Activated T-helper 2 cell treated with anti-CD3 and anti-CD28 coated beads, Interferon-gamma antibody, Interleukin-2, Interleukin-4, amounts not matched to agents 10 μg/mL and 5 μg/mL and 100 μg/mL, durations not matched to agents 14 hours and 24 hours and 36 hours (primary cell): ENCODE measurements around the gene ATRNL1. TPM values are rescaled to one million over a fixed set of nuclear protein-coding genes. Genes with fewer than 3 reads are reported as not detected.
"Not testable (repeated sequence)": the region's sequence is repeated elsewhere in the genome, so short reads cannot be mapped to it uniquely, and the experiment has no call there.

Experiments used
- DNase-seq: peaks from one replicate; pipeline ENCODE4 v3.0.0; 2021; ENCODE audit warnings: low spot score
- H3K27ac Mint-ChIP-seq: one replicate; pipeline ENCODE4 v1.8.0; 2021; ENCODE audit warnings: mixed read lengths
- H3K27me3 Mint-ChIP-seq: one replicate; pipeline ENCODE4 v1.8.0; 2021; ENCODE audit warnings: low read depth, mixed read lengths
- H3K36me3 Mint-ChIP-seq: one replicate; pipeline ENCODE4 v1.8.0; 2021; ENCODE audit warnings: low read depth, mixed read lengths
- H3K4me1 Mint-ChIP-seq: one replicate; pipeline ENCODE4 v1.8.0; 2021; ENCODE audit warnings: low read depth, mixed read lengths
- H3K4me3 Mint-ChIP-seq: one replicate; pipeline ENCODE4 v1.8.0; 2021; ENCODE audit warnings: low read depth, mild to moderate bottlenecking, moderate library complexity, mixed read lengths
- H3K9me3 Mint-ChIP-seq: one replicate; pipeline ENCODE4 v1.8.0; 2021; ENCODE audit warnings: mixed read lengths
- intact Hi-C: fragments of 100-400 bp; cut with micrococcal nuclease; formaldehyde crosslinking; loops from one replicate; pipeline ENCODE4 v1.15.1; 2023
- total RNA-seq: library from RNA; stranded (reverse); gene quantifications from 2 replicates; pipeline ENCODE4 v1.2.3, GENCODE V29; 2022

Gene ATRNL1
- total RNA-seq, 1 donor from 2014 or later = 0.50 TPM

DNA sequence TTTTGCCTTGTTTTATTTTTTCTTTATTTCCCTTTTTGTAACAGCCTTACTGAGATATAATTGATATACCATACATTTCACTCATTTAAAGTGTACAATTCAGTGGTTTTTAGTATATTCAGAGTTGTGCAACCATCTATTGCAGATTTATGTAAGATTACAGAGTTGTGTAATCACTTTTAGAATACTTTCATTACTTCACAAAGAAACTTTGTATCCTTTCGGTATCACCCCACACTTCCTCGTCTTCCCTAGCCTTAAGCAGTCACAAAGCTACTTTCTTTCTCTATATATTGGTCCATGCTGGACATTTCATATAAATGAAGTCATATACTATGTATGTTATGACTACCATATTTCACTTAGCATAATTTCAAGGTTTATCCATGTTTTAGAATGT lies 74.6 kb downstream of the ATRNL1 start:
- intact Hi-C loops = no loop called here
- no peak for DNase-seq
- Mint-ChIP-seq H3K4me3 (no peak overlapping the region), H3K4me1 (no peaks in the 10 kb centered on the region), H3K9me3 (no peaks in the 10 kb centered on the region), H3K27ac (no peak overlapping the region), H3K36me3 (no peaks in the 10 kb centered on the region), H3K27me3 (peaks cover 2% of the 10 kb centered on the region)

DNA sequence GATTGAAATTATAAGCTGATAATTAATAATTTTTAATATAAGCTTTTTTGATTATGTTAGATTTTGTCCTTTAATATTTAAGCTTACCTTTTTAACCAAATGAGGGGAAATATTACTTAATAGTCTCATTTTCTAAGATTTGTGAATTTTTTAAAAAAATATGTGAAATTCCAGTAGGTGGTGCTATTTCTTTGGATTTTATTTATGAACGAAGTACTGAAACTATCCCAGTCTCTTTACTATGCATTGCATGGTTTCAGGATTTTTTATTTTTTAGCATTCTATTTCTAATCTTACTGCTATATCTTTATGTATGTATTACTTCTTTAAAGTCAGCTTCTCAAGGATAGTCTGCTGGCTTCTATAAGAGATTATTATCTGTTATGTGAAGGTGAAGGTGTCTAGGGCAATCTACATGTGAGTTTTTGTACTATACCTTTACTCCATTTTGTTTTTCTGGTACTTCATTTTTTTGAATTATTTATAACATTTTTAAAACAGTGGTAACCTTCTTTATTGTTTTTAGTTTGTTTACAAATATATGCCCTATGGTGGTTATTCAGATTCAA lies 78.3 kb downstream of the ATRNL1 start:
- no peaks in the 10 kb centered on the region for H3K36me3 Mint-ChIP-seq
- H3K4me1 Mint-ChIP-seq = no peaks in the 10 kb centered on the region
- intact Hi-C loops = loop anchor here (10.0 kb wide), 2 partner anchors 243 to 1213 kb away; no protein-coding TSS in a partner anchor
- DNase-seq = no peak
- H3K4me3 Mint-ChIP-seq = no peak overlapping the region
- no peaks in the 10 kb centered on the region for H3K9me3 Mint-ChIP-seq
- peaks cover under 1% of the 10 kb centered on the region for H3K27me3 Mint-ChIP-seq
- H3K27ac Mint-ChIP-seq = no peak overlapping the region

DNA sequence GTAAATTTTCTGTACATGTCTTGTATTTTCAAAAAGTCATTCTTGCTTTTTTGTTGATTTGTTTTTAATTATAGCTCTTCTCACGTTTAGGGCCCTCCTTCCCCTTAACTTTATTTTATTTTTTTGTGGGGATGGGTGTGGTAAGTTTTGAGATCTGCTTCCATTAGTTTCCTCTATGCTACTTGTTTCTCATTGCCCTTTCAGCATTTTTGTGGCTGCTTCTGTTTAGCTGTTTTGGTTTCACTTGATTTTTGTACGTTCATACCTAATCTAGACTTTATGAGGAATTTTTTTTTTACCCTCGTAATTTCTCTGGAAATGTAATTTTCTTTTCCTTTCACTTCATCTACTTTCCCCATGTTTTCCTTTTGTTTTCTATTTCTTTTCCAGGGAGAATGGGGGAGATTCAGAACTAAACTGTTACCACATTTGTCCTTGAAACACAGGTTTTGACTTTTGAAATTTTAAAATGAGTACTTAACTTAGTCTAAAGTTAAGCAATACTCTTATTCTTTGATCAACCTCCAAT lies 80.8 kb downstream of the ATRNL1 start:
- Mint-ChIP-seq H3K4me3 (no peak overlapping the region), H3K4me1 (no peaks in the 10 kb centered on the region), H3K27me3 (no peaks in the 10 kb centered on the region), H3K27ac (no peak overlapping the region), H3K36me3 (no peaks in the 10 kb centered on the region), H3K9me3 (no peaks in the 10 kb centered on the region)
- DNase-seq = no peak
- intact Hi-C loops = loop anchor here (10.0 kb wide), 2 partner anchors 241 to 1211 kb away; no protein-coding TSS in a partner anchor

DNA sequence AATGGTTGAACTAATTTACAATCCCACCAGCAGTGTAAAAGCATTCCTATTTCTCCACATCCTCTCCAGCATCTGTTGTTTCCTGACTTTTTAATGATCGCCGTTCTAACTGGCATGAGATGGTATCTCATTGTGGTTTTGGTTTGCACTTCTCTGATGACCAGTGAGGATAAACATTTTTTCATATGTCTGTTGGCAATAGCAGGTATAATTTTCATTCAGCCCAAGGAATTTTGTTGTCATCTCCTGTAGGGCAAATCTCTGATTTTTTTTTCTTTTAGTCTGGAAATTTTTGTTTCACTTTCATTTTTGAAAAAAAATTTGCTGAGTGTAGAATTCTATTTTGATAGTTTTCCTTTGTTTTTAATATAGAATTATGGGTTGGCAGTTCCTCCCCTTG lies 114.1 kb downstream of the ATRNL1 start:
- H3K36me3 Mint-ChIP-seq, H3K27ac Mint-ChIP-seq, DNase-seq, H3K27me3 Mint-ChIP-seq, intact Hi-C loops, H3K9me3 Mint-ChIP-seq, H3K4me1 Mint-ChIP-seq: not testable (repeated sequence)
- peak overlapping the region; percentile 74 for H3K4me3 Mint-ChIP-seq

DNA sequence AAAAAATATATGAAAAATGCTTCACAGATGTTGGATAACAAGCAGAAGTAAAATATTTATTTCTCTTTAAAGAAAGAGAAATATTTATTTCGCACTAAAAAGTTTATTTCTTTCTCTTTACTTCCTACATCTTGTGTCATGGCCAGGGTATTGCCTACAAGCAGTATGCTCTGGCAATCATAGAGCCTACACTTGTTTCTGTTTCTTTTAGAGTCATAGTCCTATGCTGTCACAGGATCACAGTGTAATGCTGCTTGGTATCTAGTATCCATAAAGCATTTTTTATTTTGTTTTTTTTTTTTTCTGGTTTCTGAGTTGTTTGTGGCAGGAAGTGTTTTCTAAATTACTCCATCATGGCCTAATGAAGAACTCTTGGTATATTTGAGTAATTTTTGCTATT lies 116.0 kb downstream of the ATRNL1 start:
- H3K27ac Mint-ChIP-seq = no peak overlapping the region
- no peaks in the 10 kb centered on the region for H3K9me3 Mint-ChIP-seq
- no peak for DNase-seq
- no peaks in the 10 kb centered on the region for H3K36me3 Mint-ChIP-seq
- H3K27me3 Mint-ChIP-seq = no peaks in the 10 kb centered on the region
- H3K4me1 Mint-ChIP-seq = peaks cover 4% of the 10 kb centered on the region
- intact Hi-C loops = no loop called here
- H3K4me3 Mint-ChIP-seq = no peak overlapping the region

DNA sequence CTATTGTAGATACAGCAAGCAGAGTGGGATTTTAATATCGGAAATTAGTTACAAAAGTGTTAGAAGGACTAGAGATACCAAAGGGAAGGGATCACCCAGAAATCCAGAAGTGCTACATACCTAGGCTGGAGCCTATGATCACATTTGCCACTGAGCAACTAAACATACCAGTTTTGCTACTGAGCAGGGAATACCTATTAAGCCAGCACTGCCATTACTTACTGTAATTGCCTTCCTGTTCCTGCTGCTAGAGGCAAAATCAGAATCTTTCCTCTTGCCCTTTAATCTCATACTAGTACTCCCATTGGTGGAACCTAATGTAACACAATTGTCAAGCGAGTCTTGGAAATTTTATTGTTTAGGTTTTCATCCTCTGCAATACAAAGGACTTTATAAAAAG lies 121.7 kb downstream of the ATRNL1 start:
- no peaks in the 10 kb centered on the region for H3K36me3 Mint-ChIP-seq

DNA sequence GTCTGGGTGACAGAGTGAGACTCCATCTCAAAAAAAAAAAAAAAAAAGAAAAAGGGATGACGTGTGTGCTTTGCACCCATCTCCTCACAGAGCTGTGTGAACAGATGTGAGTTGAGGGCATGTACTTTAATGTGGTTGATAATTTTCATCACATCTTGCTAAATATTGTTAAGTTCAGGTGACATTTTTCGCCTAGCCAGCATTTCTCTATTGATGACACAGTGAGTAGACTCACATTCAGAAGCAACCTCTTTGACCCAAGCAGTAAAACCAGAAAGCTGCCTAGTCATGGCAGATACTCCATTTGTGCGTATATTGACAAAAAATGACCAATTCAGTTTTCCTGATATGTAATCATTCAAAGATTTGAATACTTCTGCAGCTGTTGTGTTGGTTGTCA lies 126.0 kb downstream of the ATRNL1 start:
- no peaks in the 10 kb centered on the region for H3K9me3 Mint-ChIP-seq
- no peak for DNase-seq
- H3K4me1 Mint-ChIP-seq = no peaks in the 10 kb centered on the region
- H3K27me3 Mint-ChIP-seq = no peaks in the 10 kb centered on the region
- H3K27ac Mint-ChIP-seq = no peak overlapping the region
- H3K4me3 Mint-ChIP-seq = no peak overlapping the region
- H3K36me3 Mint-ChIP-seq = no peaks in the 10 kb centered on the region
- intact Hi-C loops = no loop called here

More for the DNA sequence above, 121.7 kb downstream of the ATRNL1 start:
- Mint-ChIP-seq H3K27ac (no peak overlapping the region), H3K4me3 (no peak overlapping the region), H3K4me1 (no peaks in the 10 kb centered on the region), H3K27me3 (no peaks in the 10 kb centered on the region), H3K9me3 (no peaks in the 10 kb centered on the region)
- no peak for DNase-seq
- intact Hi-C loops = no loop called here

DNA sequence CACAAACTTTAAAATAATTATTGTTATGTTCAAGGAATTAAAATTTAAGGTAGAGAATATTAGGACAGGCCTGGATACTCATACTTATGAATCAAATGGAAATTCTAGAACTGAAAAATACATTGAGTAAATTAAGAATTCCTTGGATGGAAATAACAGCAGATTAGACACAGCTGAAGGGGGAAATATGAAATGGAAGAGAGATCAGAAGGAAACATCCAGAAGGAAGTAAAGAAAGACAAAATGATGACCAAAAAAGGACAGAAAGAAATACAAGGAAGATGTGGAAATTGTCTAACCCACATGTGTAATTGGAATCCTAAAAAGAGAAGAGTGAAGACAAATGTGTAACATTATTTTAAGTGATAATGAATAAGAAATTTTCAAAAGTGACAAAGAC lies 128.9 kb downstream of the ATRNL1 start:
- DNase-seq = no peak
- H3K27ac Mint-ChIP-seq = no peak overlapping the region
- no peaks in the 10 kb centered on the region for H3K4me1 Mint-ChIP-seq
- H3K36me3 Mint-ChIP-seq = no peaks in the 10 kb centered on the region
- no peaks in the 10 kb centered on the region for H3K9me3 Mint-ChIP-seq
- H3K27me3 Mint-ChIP-seq = no peaks in the 10 kb centered on the region
- no peak overlapping the region for H3K4me3 Mint-ChIP-seq
- intact Hi-C loops = no loop called here

DNA sequence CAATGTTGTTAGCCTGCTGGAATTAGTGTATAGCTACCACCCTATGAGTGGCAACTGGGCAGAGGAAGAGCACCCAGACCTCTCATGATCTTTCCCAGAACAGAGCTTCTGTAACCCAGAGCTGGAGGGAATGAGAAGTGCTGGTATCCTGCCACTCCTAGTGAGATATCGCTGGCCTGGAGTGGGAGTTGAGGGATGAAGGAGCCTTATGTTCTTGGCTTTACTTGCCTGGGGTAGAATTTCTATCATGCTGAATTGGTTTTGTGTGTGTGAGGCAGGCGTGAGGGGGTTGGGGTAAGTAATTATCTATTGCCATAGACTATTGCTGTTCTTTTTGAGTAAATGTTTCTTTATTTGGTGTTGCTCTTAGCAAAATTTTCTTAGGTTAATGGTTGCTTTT lies 146.6 kb downstream of the ATRNL1 start:
- H3K27ac Mint-ChIP-seq = no peak overlapping the region

DNA sequence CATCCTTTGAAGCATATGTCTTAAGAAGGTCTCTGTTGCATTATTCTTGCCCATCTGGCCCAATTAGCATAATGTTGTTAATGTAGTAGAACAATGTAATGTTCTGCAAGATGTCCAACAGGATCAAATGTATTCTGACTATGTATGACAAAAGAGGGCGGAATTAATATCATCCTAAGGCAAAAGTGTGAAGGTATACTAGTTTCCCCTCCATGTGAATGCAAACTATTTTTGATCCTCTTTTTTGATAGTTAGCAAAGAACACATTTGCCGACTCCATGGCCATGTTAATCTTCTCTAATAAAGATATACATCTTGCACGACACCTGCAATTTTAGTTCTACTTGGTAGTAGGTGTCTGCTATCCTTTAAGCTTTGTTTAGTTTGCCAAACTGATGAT lies 157.6 kb downstream of the ATRNL1 start:
- H3K36me3 Mint-ChIP-seq = no peaks in the 10 kb centered on the region
- intact Hi-C loops = no loop called here
- H3K4me3 Mint-ChIP-seq = no peak overlapping the region
- H3K27ac Mint-ChIP-seq = no peak overlapping the region
- DNase-seq = no peak
- no peaks in the 10 kb centered on the region for H3K4me1 Mint-ChIP-seq
- H3K9me3 Mint-ChIP-seq = peaks cover 10% of the 10 kb centered on the region
- H3K27me3 Mint-ChIP-seq = no peaks in the 10 kb centered on the region

More for the DNA sequence above, 146.6 kb downstream of the ATRNL1 start:
- intact Hi-C loops = no loop called here
- no peak for DNase-seq
- Mint-ChIP-seq H3K4me3 (no peak overlapping the region), H3K36me3 (no peaks in the 10 kb centered on the region), H3K4me1 (no peaks in the 10 kb centered on the region), H3K27me3 (no peaks in the 10 kb centered on the region), H3K9me3 (no peaks in the 10 kb centered on the region)

DNA sequence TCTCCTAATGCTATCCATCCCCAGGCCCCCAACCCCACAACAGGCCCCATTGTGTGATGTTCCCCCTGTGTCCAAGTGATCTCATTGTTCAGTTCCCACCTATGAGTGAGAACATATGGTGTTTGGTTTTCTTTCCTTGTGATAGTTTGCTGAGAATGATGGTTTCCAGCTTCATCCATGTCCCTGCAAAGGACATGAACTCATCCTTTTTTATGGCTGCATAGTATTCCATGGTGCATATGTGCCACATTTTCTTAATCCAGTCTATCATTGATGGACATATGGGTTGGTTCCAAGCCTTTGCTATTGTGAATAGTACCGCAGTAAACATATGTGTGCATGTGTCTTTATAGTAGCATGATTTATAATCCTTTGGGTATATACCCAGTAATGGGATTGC lies 160.6 kb downstream of the ATRNL1 start:
- H3K27me3 Mint-ChIP-seq, intact Hi-C loops, H3K27ac Mint-ChIP-seq, H3K4me3 Mint-ChIP-seq, DNase-seq, H3K4me1 Mint-ChIP-seq, H3K36me3 Mint-ChIP-seq: not testable (repeated sequence)
- H3K9me3 Mint-ChIP-seq = peaks cover 17% of the 10 kb centered on the region

DNA sequence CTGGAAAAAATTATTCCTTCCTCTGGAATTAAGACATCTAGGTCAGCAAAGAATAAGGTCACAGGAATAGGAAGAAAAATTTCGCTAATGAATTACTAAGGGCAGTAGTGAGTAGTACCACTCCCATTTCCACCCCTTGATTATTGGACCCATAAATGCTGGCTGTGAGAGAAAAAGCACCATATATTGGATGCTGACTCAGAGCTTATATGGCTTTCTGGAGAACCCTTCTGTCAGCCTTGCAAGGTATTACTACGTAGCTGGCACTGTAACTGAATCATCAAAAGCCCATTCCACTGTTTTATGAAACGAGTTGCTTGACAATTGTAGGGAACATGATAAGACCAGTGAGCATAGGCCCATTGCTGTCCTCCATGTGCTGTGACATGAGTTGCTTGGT lies 179.3 kb downstream of the ATRNL1 start:
- Mint-ChIP-seq H3K27me3 (no peaks in the 10 kb centered on the region), H3K27ac (no peak overlapping the region), H3K4me1 (no peaks in the 10 kb centered on the region), H3K36me3 (no peaks in the 10 kb centered on the region), H3K9me3 (no peaks in the 10 kb centered on the region), H3K4me3 (no peak overlapping the region)
- intact Hi-C loops = no loop called here
- no peak for DNase-seq

DNA sequence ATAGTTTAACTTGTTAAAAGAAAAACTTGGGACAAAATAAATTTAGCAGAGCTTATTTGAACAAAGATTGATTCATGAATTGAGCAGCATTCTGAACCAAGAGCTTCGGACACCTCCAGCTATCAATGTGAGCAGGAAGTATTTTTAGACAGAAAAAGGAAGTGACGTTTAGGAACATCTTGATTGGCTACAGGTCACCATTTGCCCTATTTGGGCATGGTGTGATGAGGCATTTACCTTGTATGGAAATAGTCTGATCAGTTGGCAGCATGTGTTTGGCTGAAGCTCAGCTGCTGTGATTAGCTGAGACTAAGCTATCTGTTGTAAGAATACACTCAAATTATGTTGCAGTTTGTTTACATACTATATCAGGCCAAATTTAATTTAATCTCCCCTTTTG lies 185.1 kb downstream of the ATRNL1 start:
- no peaks in the 10 kb centered on the region for H3K27me3 Mint-ChIP-seq
- intact Hi-C loops = no loop called here
- H3K27ac Mint-ChIP-seq = no peak overlapping the region
- no peaks in the 10 kb centered on the region for H3K4me1 Mint-ChIP-seq
- no peaks in the 10 kb centered on the region for H3K36me3 Mint-ChIP-seq
- H3K4me3 Mint-ChIP-seq = no peak overlapping the region
- DNase-seq = no peak
- no peaks in the 10 kb centered on the region for H3K9me3 Mint-ChIP-seq
